Activated T-cell treated with anti-CD3 and anti-CD28 coated beads, Interleukin-2, amount 50 U/mL, for 1 hour (primary cell): ENCODE results near the gene SERGEF.

Experiments
- DNase-seq: peaks from one replicate; pipeline ENCODE4 v3.0.0-alpha.2; 2020

SERGEF gene

GRCh38 chr11:17807034-17807433, 205.8 kb downstream of the SERGEF start:
- DNase-seq, result no peak

- DNase-seq, result no peak
Measured at GRCh38 chr11:17805873-17806272, 207.0 kb downstream of the SERGEF start.

DNA sequence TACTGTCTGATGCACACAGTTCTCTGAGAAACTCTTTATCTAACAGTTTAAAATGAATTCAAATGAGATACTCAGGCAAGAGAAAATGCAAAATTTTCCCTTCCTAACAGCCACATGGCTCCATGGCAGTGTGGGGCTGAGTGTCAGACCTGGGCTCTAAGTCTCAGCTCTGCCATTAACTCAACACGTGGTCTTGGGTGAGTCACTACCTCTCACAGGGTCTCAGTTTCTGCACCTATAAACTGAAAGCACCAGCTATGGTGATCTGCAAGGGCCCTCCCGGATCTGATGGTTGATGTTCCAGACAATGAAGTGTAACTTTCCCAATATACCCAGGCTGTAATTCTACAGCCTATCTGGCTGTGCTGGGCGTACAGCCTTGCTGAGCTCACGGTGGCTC, 207.8 kb downstream of the SERGEF start:
- no peak for DNase-seq

DNA sequence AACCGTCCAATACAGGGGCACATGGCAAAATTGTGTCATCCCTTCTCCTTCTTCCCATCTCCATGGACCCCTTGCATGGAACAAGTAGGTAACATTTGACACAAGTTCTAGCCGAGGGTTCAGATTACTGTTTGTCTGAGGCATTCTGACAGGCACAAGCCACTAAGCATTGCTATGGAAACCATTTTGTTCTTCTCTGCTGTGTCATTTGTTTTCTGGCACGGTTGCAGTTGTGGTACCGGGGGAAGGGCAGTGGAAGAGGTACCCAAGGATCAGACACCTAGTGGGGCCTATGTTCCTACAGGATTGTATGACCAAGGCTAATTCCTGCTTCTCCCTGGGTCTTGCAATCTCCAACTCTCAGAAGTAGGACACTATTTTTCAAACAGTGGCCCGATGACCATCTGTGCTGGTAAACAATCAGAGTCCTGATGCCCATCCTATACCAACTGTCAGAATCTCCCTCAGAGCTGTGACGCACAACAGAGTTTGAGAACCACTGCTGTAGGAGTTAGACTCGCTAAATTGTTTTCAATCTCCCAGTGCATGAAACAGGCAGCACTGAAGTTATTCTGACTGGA, 209.0 kb downstream of the SERGEF start:
- no peak for DNase-seq

DNA sequence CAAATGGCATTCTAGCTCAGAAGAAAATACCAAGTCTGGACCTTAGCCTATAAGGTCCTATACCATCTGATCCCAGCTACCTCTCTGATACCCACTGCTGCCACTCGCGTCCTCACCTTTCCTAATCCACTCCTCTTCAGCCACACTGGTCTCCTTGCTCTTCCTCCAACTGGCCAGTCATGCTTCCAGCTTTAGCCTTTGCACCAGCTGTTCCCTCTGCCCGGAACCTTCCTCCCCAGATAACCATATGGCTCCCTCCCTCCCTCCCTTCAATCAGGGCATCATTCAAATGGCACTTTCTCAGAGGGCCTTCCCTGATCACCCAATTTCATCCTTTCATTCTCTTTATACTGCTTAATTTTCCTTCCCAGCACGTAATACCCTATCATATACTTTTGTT, 210.4 kb downstream of the SERGEF start:
- DNase-seq, result no peak

- no peak for DNase-seq
Measured at GRCh38 chr11:17801166-17801565, 211.7 kb downstream of the SERGEF start.

- DNase-seq, result no peak
Measured at GRCh38 chr11:17799147-17799546, 213.7 kb downstream of the SERGEF start.

GRCh38 chr11:17798716-17799115, 214.1 kb downstream of the SERGEF start:
- no peak for DNase-seq

DNA sequence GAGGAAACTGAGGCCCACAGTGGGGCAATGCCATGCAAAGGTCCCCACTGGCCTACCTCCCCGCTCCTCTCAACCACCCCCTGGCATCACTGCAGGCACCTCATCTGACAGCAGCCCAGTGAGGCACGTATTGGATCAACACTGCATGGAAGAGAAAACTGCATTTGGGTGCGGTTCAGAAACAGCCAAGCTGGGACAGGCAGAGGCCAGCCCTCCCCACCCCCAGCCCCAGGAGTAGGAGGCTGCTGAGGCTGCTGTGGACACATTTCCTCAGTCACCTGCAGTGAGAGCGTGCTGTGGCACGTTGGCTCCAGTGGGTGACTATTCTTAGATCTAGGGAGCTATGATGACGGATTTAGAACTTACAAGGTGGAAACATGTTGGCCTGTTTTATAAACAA, 214.6 kb downstream of the SERGEF start:
- DNase-seq, result no peak

- DNase-seq, result no peak
Measured at GRCh38 chr11:17796154-17796553, 216.7 kb downstream of the SERGEF start.

DNA sequence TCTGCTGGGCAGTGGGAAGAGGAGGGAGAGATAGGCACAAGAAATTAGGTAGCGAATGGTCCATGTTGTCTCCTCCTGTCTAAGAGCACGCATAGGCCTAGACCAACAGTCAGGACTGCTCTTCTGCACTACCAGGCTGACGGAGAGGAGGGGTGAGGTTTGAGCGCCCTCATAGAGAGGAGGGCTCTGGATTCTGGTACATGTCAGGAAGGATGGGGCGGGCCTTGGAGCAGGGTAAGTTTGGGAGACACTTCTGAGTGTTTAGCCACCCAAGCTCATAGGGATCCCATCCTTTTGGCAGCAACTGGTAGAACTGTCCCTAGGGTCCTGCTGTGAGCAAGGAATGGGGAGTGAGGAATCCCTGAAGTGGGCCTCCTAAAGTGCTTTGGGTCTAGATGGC, 217.9 kb downstream of the SERGEF start:
- no peak for DNase-seq

DNA sequence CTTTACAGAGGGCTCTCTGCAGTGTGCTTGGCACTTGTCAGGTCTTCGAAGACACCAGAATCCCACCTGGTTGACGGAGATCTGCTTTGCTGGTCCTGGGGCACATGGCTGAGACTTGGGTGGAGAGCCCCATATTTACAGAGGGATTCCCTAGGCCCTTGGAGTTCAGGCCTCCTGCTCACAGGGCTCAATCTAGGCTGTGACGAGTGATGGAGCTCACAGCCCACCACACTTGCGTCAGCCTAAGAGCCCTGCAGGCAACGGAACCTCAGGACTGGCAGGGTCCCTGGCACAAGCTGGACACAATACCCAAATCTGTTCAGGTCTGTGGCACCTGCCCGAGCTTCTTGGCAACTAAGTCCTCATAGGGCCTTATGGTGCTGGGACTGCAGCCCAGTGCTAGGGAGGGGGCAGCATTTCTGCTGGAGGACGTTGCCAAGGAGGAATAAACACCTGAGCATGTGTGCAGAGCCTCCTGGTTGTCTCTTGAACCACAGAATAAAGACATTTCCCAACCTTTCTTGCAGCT, 219.1 kb downstream of the SERGEF start:
- DNase-seq, result no peak

GRCh38 chr11:17792161-17792560, 220.7 kb downstream of the SERGEF start:
- DNase-seq, result no peak

DNA sequence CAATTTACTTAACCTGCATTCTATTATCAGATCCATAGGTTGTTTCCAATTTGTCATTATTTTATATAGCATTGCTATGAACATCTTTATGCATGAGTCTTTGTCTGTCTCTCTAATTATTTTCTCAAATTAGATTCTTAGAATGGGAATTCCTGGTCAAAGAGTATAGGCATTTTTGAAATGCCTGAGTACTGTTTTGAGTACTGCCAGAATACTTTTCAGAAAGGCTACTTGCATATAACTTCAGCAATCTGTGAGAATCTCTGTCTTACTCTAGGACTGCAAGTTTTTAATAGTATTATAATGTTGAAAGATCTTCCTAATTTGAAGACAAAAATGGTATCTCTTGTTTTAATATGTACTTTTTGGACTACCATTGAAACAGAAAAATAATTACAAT, 221.7 kb downstream of the SERGEF start:
- no peak for DNase-seq

- DNase-seq, result no peak
Measured at GRCh38 chr11:17790453-17790852, 222.4 kb downstream of the SERGEF start.

DNA sequence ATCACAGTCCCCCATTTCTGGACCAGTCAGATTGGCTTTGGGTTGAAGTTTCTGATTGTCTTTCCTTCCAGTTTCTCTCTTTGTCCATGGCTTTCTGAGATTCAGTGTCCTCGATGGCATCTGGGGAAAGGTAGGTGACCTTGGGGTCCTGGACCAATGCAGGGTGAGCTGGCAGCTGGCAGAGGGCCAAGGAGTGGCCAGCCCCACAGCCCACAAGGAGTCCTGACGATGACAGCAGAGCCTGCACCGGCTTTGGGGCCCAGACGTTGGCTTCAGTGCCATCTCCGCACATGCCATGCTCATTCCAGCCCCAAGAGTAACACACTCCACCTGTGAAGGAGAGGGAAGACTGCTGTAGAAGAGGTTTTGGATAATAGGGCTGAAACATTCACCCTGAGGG, 224.8 kb downstream of the SERGEF start:
- no peak for DNase-seq

DNA sequence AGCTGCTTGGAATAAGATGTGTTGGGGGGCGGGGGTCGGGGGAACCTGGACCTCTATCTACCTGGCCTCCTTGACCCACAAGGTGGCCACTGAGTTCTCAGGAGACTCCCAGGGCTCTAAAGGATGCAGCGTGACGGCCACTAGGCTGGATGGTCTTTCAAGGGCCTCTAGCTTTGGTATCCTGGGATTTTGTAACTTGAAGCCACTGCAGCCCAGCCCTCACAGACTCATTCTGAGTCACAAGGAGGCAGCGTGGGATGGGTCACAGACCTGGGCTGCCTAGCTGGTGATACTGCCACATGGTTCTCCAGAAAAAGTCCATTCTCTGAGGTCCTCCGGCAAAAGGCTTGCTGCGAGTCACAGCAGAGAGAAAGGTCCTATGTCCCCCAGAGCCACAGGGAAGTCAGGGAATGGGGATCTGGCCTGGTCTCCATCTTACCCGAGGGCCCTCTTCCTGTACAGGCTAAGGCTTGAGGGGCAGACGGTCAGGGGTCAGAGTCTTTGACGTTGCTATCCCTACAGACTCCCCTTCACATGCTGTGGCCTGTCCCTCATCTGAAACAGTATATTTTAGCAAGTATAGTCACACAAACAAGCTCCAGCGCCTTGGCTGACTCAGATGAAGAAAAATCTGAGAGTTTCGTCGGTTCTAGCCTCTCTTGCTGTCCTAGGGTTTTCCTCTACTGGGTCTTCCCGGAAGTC, 225.9 kb downstream of the SERGEF start:
- DNase-seq, result no peak

DNA sequence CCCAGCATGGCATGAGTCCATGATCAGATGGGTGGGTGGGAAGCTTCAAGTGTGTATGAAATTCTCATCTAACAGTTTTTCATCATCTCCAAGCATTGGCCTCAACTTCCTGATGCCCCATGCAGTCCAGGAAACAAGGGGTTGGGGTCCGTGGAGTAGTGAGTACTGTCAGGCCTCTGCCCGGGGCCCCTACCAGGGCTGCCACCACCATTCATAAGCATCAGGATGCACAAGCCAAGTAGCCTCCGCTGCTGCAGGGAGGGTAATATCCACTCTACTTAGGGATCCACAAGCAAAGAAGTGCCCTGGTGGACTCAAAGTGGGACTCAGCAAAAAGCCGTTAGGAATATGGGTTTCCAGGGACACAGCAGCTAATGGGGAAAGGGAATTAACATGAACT, 229.0 kb downstream of the SERGEF start:
- no peak for DNase-seq

- DNase-seq, result no peak
Measured at GRCh38 chr11:17782603-17783337, 230.1 kb downstream of the SERGEF start.

DNA sequence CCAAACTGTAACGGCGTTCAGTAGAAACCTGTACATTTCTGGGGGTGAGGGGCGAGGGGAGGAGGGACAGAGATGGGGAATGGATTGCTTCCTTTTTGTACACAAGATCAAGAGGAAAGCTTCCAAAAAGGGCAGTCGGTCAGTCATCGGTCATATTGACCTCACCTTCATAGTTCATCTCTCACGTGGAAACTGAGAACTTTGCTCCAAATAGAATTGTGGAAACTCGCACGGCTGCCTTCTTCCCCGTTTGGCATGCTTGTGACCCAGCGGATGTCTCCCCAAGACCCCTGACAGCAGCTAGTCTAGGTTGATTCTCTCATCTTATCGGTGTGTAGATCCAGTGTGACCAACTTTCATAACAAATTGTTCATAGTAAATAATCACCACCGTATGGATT, 230.7 kb downstream of the SERGEF start:
- DNase-seq, result no peak

DNA sequence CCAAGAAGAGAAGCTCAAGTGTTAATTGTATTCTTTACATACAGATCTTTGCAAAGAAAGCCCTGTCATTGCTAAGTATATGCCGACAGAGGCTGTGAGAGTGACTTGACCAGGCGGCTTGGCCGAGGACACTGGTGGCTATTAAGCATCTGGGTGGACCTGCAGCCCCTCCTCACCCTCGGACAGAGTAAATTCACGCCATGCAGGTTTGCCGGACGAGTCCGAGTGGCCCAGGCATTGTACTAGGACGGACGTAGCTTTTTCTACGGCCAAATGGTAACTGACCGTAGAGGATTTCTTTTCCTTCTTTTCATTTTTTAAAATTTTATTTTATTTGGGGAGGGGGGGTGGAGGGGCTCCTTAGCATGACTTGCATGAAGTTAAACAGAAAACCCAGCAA, 231.2 kb downstream of the SERGEF start:
- DNase-seq, result no peak

DNA sequence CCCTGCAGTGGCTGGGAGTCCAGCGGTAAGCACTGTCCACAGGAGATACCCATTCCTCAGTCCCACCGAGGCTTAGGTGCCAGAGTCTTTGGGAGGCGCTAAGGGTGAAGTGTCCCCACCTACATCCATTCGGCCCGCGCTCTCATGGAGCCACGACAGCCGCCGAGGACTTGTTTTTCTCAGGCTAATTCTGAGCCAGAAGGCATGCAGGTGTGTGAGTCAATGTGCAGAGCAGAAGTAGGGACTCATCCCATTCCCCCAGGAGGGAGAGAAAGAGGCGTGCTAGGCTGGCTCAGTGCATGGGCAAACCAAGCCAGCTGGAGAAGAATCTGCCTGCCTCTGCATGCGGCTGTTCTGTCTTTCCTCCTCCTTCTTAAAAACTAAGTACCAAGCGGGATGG, 231.6 kb downstream of the SERGEF start:
- no peak for DNase-seq

DNA sequence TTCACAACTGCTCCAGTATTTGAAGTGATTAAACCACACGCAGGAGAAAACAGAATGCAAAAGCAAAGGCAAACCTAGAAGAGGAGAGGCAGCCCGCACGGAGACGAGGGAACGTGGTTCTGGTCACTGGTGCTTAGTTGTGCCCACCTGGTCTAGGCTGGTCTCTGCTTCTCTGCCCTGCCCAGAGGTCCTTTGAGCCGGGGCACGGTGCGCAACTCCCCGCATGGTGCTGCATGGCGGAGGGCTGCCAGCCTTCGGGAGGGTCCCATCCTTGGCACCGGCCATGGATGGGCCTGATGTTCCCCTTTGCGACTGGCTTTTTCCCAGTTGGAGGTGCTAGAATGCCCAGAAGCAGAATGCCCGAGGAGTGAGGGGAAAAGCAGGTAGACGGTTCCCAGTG, 232.2 kb downstream of the SERGEF start:
- DNase-seq, result no peak
